OCI-LY3 (cell line): ENCODE results near the gene CAND1.

ENCODE experiments used
- H2AFZ ChIP-seq: fragments of 200-600, 300-600 bp; shearing (Covaris generic); 2 replicates; pipeline ENCODE4 v1.6.0; 2014; ENCODE audit warnings: antibody characterized with exemption, low read depth, low read length
- H3K27ac ChIP-seq: fragments of 200-600, 300-600 bp; sonication (generic); 2 replicates; pipeline ENCODE4 v1.5.1; 2014; ENCODE audit warnings: mild to moderate bottlenecking, low read length, moderate library complexity, mixed read lengths
- H3K27me3 ChIP-seq: fragments of 200-600, 300-600 bp; sonication (generic); 2 replicates; pipeline ENCODE4 v1.6.1; 2014; ENCODE audit warnings: low read depth, low read length, mixed read lengths
- H3K36me3 ChIP-seq: fragments of 200-600, 300-600 bp; sonication (generic); replicated peaks from 2 replicates; pipeline ENCODE3; 2014; ENCODE audit warnings: low read depth, low read length, mixed read lengths
- H3K4me1 ChIP-seq: fragments of 300-600, 200-600 bp; sonication (generic); 2 replicates; pipeline ENCODE4 v1.6.1; 2014; ENCODE audit warnings: low read length, mixed read lengths
- H3K4me2 ChIP-seq: fragments of 200-600, 300-600 bp; sonication (generic); 2 replicates; pipeline ENCODE4 v1.6.1; 2014; ENCODE audit warnings: low read length, mixed read lengths
- H3K4me3 ChIP-seq: fragments of 300-600, 200-600 bp; sonication (generic); 2 replicates; pipeline ENCODE4 v1.5.1; 2014; ENCODE audit warnings: antibody characterized with exemption, mild to moderate bottlenecking, low read length, moderate library complexity
- H3K79me2 ChIP-seq: fragments of 300-600, 200-600 bp; shearing (Covaris generic); 2 replicates; pipeline ENCODE4 v1.6.1; 2014; ENCODE audit warnings: mild to moderate bottlenecking, low read length, mixed read lengths
- H3K9ac ChIP-seq: fragments of 300-600, 200-600 bp; shearing (Covaris generic); 2 replicates; pipeline ENCODE4 v1.6.0; 2014; ENCODE audit warnings: mild to moderate bottlenecking, low read length, moderate library complexity
- H3K9me3 ChIP-seq: fragments of 200-600, 300-600 bp; shearing (Covaris generic); 2 replicates; pipeline ENCODE4 v1.6.1; 2014; ENCODE audit warnings: low read length, mixed read lengths; ENCODE audit not compliant: insufficient read depth
- H4K20me1 ChIP-seq: fragments of 200-600, 300-600 bp; sonication (generic); 2 replicates; pipeline ENCODE4 v1.6.1; 2016; ENCODE audit warnings: low read length, mixed read lengths; ENCODE audit not compliant: insufficient read depth
- EZH2phosphoT487 ChIP-seq: fragments of 200-600 bp; shearing (Covaris generic); IDR thresholded peaks from 2 replicates; pipeline ENCODE4 v1.6.1; 2018; ENCODE audit warnings: antibody characterized with exemption, mixed run types, low read depth
- TF ChIP-seq, protein P1 (sequence below): fragments of 200-600, 300-600 bp; sonication (generic); IDR thresholded peaks from 2 replicates; pipeline ENCODE4 v1.5.1; 2014; ENCODE audit warnings: antibody characterized with exemption, low read length, low read depth

CAND1 gene

DNA sequence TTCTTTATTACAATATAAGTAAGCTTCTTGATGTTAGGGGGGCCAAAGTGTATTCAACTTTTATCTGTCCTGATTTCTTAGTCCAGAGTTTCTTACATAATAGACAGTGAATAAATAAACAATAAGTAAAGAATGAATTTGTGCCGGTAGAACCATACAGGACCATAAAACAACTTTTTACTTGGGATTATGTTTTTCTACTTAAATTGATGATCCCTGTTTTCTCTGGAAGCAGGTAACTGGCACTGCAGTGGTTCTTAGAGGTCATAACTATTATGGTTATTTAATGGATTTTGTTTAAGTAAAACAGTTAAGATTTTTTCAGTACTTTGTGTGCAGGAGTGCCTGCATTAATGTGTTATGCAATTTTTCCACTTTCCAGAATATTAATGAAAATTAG lies 10.5 kb downstream of the CAND1 start:
- Histone ChIP-seq H3K9ac (no peak overlapping the region), H4K20me1 (peaks cover 72% of the 10 kb centered on the region), H3K79me2 (peaks cover 91% of the 10 kb centered on the region), H2AFZ (no peak overlapping the region), H3K9me3 (no peaks in the 10 kb centered on the region), H3K4me1 (no peaks in the 10 kb centered on the region), H3K36me3 (peaks cover 36% of the 10 kb centered on the region), H3K4me3 (no peak overlapping the region), H3K4me2 (no peak overlapping the region), H3K27me3 (no peaks in the 10 kb centered on the region), H3K27ac (no peak overlapping the region)
- TF ChIP-seq, protein P1, sequence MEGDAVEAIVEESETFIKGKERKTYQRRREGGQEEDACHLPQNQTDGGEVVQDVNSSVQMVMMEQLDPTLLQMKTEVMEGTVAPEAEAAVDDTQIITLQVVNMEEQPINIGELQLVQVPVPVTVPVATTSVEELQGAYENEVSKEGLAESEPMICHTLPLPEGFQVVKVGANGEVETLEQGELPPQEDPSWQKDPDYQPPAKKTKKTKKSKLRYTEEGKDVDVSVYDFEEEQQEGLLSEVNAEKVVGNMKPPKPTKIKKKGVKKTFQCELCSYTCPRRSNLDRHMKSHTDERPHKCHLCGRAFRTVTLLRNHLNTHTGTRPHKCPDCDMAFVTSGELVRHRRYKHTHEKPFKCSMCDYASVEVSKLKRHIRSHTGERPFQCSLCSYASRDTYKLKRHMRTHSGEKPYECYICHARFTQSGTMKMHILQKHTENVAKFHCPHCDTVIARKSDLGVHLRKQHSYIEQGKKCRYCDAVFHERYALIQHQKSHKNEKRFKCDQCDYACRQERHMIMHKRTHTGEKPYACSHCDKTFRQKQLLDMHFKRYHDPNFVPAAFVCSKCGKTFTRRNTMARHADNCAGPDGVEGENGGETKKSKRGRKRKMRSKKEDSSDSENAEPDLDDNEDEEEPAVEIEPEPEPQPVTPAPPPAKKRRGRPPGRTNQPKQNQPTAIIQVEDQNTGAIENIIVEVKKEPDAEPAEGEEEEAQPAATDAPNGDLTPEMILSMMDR = no peak
- no peak for TF ChIP-seq EZH2phosphoT487

DNA sequence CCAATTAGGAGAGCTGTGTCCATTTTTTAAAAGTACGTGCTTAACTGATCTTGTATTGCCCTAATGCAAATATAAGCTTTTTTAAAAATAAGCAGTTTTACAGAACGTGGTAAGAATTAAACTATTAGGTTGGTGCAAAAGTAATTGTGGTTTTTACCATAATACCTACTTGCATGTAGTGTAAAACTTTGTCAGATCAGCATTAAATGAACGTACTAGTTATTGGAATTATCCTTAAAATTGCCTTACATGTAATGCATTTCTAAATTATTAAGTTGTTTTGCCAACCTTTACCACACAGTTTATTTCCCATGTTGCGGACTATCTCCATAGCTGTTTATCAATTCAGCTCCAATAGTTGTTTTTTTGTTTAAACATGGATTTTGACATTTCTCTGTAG lies 10.9 kb downstream of the CAND1 start:
- TF ChIP-seq, protein P1 = no peak
- TF ChIP-seq EZH2phosphoT487 = no peak
- Histone ChIP-seq H3K9me3 (no peaks in the 10 kb centered on the region), H3K27ac (no peak overlapping the region), H3K79me2 (peaks cover 91% of the 10 kb centered on the region), H3K36me3 (peaks cover 37% of the 10 kb centered on the region), H3K4me1 (no peaks in the 10 kb centered on the region), H4K20me1 (peaks cover 72% of the 10 kb centered on the region), H3K9ac (no peak overlapping the region), H3K4me2 (no peak overlapping the region), H3K4me3 (no peak overlapping the region), H3K27me3 (no peaks in the 10 kb centered on the region), H2AFZ (no peak overlapping the region)

DNA sequence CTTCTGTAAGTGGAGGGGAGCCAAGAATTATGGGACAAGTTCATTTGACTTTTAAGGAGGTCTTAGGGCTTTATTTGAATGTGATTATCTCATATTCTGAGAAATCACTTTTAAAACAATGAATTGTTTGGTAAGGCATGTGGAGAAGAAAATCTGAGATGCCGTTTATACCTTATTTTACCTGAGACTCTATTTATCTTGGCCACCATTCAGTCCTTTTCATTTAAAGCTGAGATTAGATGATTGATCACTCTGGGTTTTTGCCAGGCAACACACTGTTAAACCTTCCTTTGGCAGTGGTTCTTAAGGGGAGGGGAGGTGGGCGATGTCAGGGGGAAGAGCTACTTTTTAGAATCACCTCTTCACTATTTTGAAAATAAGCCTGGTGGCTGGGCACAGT lies 11.4 kb downstream of the CAND1 start:
- peaks cover 37% of the 10 kb centered on the region for H3K36me3 ChIP-seq
- no peak overlapping the region for H3K4me3 ChIP-seq
- H3K9me3 ChIP-seq = no peaks in the 10 kb centered on the region
- no peak overlapping the region for H3K9ac ChIP-seq
- H3K27ac ChIP-seq = no peak overlapping the region
- no peak overlapping the region for H2AFZ ChIP-seq
- no peaks in the 10 kb centered on the region for H3K27me3 ChIP-seq
- no peaks in the 10 kb centered on the region for H3K4me1 ChIP-seq
- TF ChIP-seq, protein P1 = no peak
- TF ChIP-seq EZH2phosphoT487 = no peak
- H3K4me2 ChIP-seq = no peak overlapping the region
- peaks cover 69% of the 10 kb centered on the region for H4K20me1 ChIP-seq
- peaks cover 90% of the 10 kb centered on the region for H3K79me2 ChIP-seq

DNA sequence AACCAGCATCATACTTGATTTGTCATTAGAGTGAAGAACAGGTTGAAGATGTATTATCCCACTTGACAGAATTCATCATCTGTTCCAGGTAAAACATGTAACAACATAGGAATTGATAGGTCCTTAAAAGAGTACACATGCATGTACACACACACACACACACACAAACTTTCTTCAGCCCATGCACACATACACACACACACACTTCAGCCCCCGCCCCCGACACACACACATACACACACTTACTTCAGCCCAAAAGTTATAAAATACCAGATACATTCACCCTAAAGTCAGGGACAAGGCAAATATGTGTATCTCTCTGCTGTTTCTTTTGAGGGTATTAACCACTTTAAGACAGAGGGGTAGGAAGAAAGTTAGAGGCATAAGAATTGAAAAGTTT lies 15.4 kb downstream of the CAND1 start:
- H3K27me3 ChIP-seq = no peaks in the 10 kb centered on the region
- H3K9me3 ChIP-seq = no peaks in the 10 kb centered on the region
- H2AFZ ChIP-seq = no peak overlapping the region
- H4K20me1 ChIP-seq = peaks cover 52% of the 10 kb centered on the region
- no peak overlapping the region for H3K9ac ChIP-seq
- peaks cover 88% of the 10 kb centered on the region for H3K79me2 ChIP-seq
- H3K36me3 ChIP-seq = peaks cover 34% of the 10 kb centered on the region
- no peak overlapping the region for H3K4me2 ChIP-seq
- H3K4me1 ChIP-seq = no peaks in the 10 kb centered on the region
- H3K4me3 ChIP-seq = no peak overlapping the region
- no peak overlapping the region for H3K27ac ChIP-seq
- no peak for TF ChIP-seq EZH2phosphoT487
- TF ChIP-seq, protein P1 = no peak
